Non-pigmented ciliary epithelial cell (primary cell): ENCODE data around the gene GNS.

Experiments
- DNase-seq: peaks from one replicate; pipeline ENCODE4 v3.0.0-alpha.2; 2010; ENCODE audit warnings: low read depth

Gene GNS

GRCh38 chr12:64735442-64735841 lies 23.8 kb downstream of the GNS start:
- DNase-seq: no peak

- no peak for DNase-seq
Measured at GRCh38 chr12:64733857-64734256, 25.3 kb downstream of the GNS start.

- no peak for DNase-seq
Measured at GRCh38 chr12:64731683-64732082, 27.5 kb downstream of the GNS start.

- no peak for DNase-seq
Measured at GRCh38 chr12:64730588-64730969, 28.6 kb downstream of the GNS start.

GRCh38 chr12:64729909-64730587 lies 29.2 kb downstream of the GNS start:
- DNase-seq: no peak

- DNase-seq: no peak
Measured at GRCh38 chr12:64724201-64724745, 34.9 kb downstream of the GNS start.

GRCh38 chr12:64723630-64724029 lies 35.6 kb downstream of the GNS start:
- no peak for DNase-seq

GRCh38 chr12:64722835-64723234 lies 36.4 kb downstream of the GNS start:
- DNase-seq: no peak

- DNase-seq: no peak
Measured at GRCh38 chr12:64720884-64721283, 38.3 kb downstream of the GNS start.

GRCh38 chr12:64718649-64719048 lies 40.6 kb downstream of the GNS start:
- DNase-seq: no peak

GRCh38 chr12:64716839-64717455 lies 42.3 kb downstream of the GNS start:
- DNase-seq: no peak

- no peak for DNase-seq
Measured at GRCh38 chr12:64716371-64716770, 42.8 kb downstream of the GNS start.

- DNase-seq: no peak
Measured at GRCh38 chr12:64714551-64714968, 44.6 kb downstream of the GNS start.

- no peak for DNase-seq
Measured at GRCh38 chr12:64713376-64713775, 45.8 kb downstream of the GNS start.

GRCh38 chr12:64709429-64709828 lies 49.8 kb downstream of the GNS start:
- no peak for DNase-seq

GRCh38 chr12:64707926-64708325 lies 51.3 kb downstream of the GNS start:
- DNase-seq: no peak

- DNase-seq: no peak
Measured at GRCh38 chr12:64707362-64707761, 51.8 kb downstream of the GNS start.

- DNase-seq: no peak
Measured at GRCh38 chr12:64706857-64707256, 52.3 kb downstream of the GNS start.

- DNase-seq: no peak
Measured at GRCh38 chr12:64706306-64706705, 52.9 kb downstream of the GNS start.

GRCh38 chr12:64701283-64701682 lies 57.9 kb downstream of the GNS start:
- DNase-seq: no peak

GRCh38 chr12:64700532-64700931 lies 58.7 kb downstream of the GNS start:
- DNase-seq: no peak

- DNase-seq: no peak
Measured at GRCh38 chr12:64699504-64700115, 59.6 kb downstream of the GNS start.

- no peak for DNase-seq
Measured at GRCh38 chr12:64696080-64696741, 63.0 kb downstream of the GNS start.
